Naive B cell (primary cell): Measurements from ENCODE around the gene TECTA. TPM values are rescaled to one million over a fixed set of nuclear protein-coding genes. Genes with fewer than 3 reads are reported as not detected.

Source experiments
- ATAC-seq, 2 donors: fragments of 150-1000 bp; cut with Tn5 transposase; 2 replicates each; pipeline ENCODE4 v1.10.0; 2021; ENCODE audit warnings: low read depth in 2 of 2, mild to moderate bottlenecking in 2 of 2, moderate library complexity in 2 of 2
- DNase-seq: peaks from one replicate; pipeline ENCODE4 v3.0.0; 2022
- H3K27ac Mint-ChIP-seq, 6 donors: one replicate each; pipeline ENCODE4 v1.8.0; 2020 to 2022; ENCODE audit warnings: mild to moderate bottlenecking in 6 of 6, mixed read lengths in 6 of 6, moderate library complexity in 5 of 6, inconsistent platforms in 2 of 6
- H3K27me3 Mint-ChIP-seq, 3 donors: one replicate each; pipeline ENCODE4 v1.8.0; 2021 to 2022; ENCODE audit warnings: mixed read lengths in 3 of 3, mild to moderate bottlenecking in 1 of 3
- H3K36me3 Mint-ChIP-seq, 2 donors: one replicate each; pipeline ENCODE4 v1.8.0; 2020 to 2022; ENCODE audit warnings: mixed read lengths in 2 of 2, inconsistent platforms in 1 of 2, mild to moderate bottlenecking in 1 of 2
- H3K4me1 Mint-ChIP-seq, 3 donors: one replicate each; pipeline ENCODE4 v1.8.0; 2020 to 2022; ENCODE audit warnings: mixed read lengths in 3 of 3, inconsistent platforms in 1 of 3, mild to moderate bottlenecking in 1 of 3, moderate library complexity in 1 of 3
- H3K4me3 Mint-ChIP-seq, 8 donors: one replicate each; pipeline ENCODE4 v1.8.0; 2020 to 2022; ENCODE audit warnings: mild to moderate bottlenecking in 8 of 8, mixed read lengths in 8 of 8, moderate library complexity in 8 of 8, inconsistent platforms in 2 of 8
- H3K9me3 Mint-ChIP-seq, 7 donors: one replicate each; pipeline ENCODE4 v1.8.0; 2020 to 2022; ENCODE audit warnings: mixed read lengths in 7 of 7, mild to moderate bottlenecking in 5 of 7, inconsistent platforms in 2 of 7, moderate library complexity in 1 of 7
- polyA plus RNA-seq, 6 donors: library from polyadenylated mRNA; unstranded; fragments of 300-500 nt; fragmentation: Illumina TruSeq; gene quantifications; one replicate each; pipeline ENCODE4 v1.2.3, GENCODE V29; 2021; ENCODE audit warnings: low read depth in 6 of 6

Gene TECTA
- polyA plus RNA-seq, 6 donors from 2014 or later, result 0.32 TPM; not detected in 5

DNA sequence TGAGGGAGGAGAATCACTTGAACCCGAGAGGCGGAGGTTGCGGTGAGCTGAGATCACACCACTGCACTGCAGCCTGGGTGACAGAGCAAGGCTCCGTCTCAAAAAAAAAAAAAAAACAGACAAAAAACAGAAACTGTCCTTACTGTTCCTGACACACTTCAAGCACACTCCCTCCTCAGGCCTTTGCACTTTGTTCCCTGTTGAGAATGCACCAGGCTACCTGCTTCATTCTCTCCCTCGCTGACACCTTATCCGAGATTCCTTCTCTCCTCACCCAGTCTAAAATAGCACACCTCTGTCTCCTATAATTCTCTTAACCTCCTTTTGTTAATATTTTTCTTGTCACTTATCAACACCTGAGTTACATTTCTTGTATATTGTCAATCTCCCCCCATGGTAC, 32.3 kb upstream of the TECTA start:
- Mint-ChIP-seq H3K27ac (peak overlapping the region in 2 of 6 donors; percentile 13 to 29), H3K36me3 (peaks cover 20 to 35% of the 10 kb centered on the region in 2 donors)
- ATAC-seq, result no peak

GRCh38 chr11:121070951-121071845, 29.8 kb upstream of the TECTA start:
- Mint-ChIP-seq H3K9me3 (peaks cover 0 to 6% (median 4%) of the 10 kb centered on the region in 7 donors), H3K36me3 (peaks cover 30 to 47% of the 10 kb centered on the region in 2 donors), H3K27ac (peak overlapping the region in 2 of 6 donors; percentile 8 to 12), H3K27me3 (no peaks in the 10 kb centered on the region), H3K4me1 (peaks cover 0 to 12% (median 6%) of the 10 kb centered on the region in 3 donors), H3K4me3 (no peak overlapping the region)
- no peak for DNase-seq
- ATAC-seq, result no peak

More for the DNA sequence above, 32.3 kb upstream of the TECTA start:
- DNase-seq, result no peak
- Mint-ChIP-seq H3K27me3 (no peaks in the 10 kb centered on the region), H3K4me3 (no peak overlapping the region), H3K4me1 (peaks cover 0 to 12% (median 6%) of the 10 kb centered on the region in 3 donors), H3K9me3 (peaks cover 0 to 6% (median 4%) of the 10 kb centered on the region in 7 donors)

GRCh38 chr11:121071846-121072450, 29.1 kb upstream of the TECTA start:
- peaks cover 0 to 6% (median 4%) of the 10 kb centered on the region in 7 donors for H3K9me3 Mint-ChIP-seq
- ATAC-seq (no peak), DNase-seq (no peak)
- H3K4me3 Mint-ChIP-seq, result no peak overlapping the region
- H3K36me3 Mint-ChIP-seq, result peaks cover 30 to 41% of the 10 kb centered on the region in 2 donors
- H3K4me1 Mint-ChIP-seq, result peaks cover 0 to 12% (median 6%) of the 10 kb centered on the region in 3 donors
- H3K27ac Mint-ChIP-seq, result peak overlapping the region in 2 of 6 donors; percentile 8 to 36
- H3K27me3 Mint-ChIP-seq, result no peaks in the 10 kb centered on the region

- no peaks in the 10 kb centered on the region for H3K4me1 Mint-ChIP-seq
- peaks cover 0 to 1% (median 0%) of the 10 kb centered on the region in 7 donors for H3K9me3 Mint-ChIP-seq
- DNase-seq (no peak), ATAC-seq (no peak)
- H3K36me3 Mint-ChIP-seq, result peaks cover 22 to 37% of the 10 kb centered on the region in 2 donors
- no peaks in the 10 kb centered on the region for H3K27me3 Mint-ChIP-seq
- no peak overlapping the region for H3K4me3 Mint-ChIP-seq
- H3K27ac Mint-ChIP-seq, result no peak overlapping the region
These were observed 19.7 kb upstream of the TECTA start for GRCh38 chr11:121081321-121081720.

GRCh38 chr11:121082219-121082618, 18.8 kb upstream of the TECTA start:
- Mint-ChIP-seq H3K4me3 (no peak overlapping the region), H3K36me3 (peaks cover 28 to 46% of the 10 kb centered on the region in 2 donors), H3K4me1 (no peaks in the 10 kb centered on the region), H3K27me3 (no peaks in the 10 kb centered on the region), H3K27ac (no peak overlapping the region), H3K9me3 (peaks cover 0 to 1% (median 0%) of the 10 kb centered on the region in 7 donors)
- DNase-seq, result no peak
- ATAC-seq, result no peak

GRCh38 chr11:121082670-121083069, 18.4 kb upstream of the TECTA start:
- no peaks in the 10 kb centered on the region for H3K4me1 Mint-ChIP-seq
- peaks cover 28 to 50% of the 10 kb centered on the region in 2 donors for H3K36me3 Mint-ChIP-seq
- no peaks in the 10 kb centered on the region for H3K27me3 Mint-ChIP-seq
- no peak overlapping the region for H3K27ac Mint-ChIP-seq
- peaks cover 0 to 1% (median 0%) of the 10 kb centered on the region in 7 donors for H3K9me3 Mint-ChIP-seq
- ATAC-seq (no peak), DNase-seq (no peak)
- no peak overlapping the region for H3K4me3 Mint-ChIP-seq

- Mint-ChIP-seq H3K36me3 (peaks cover 15 to 39% of the 10 kb centered on the region in 2 donors), H3K4me3 (no peak overlapping the region), H3K9me3 (no peaks in the 10 kb centered on the region), H3K27ac (no peak overlapping the region), H3K4me1 (peaks cover 0 to 3% (median 0%) of the 10 kb centered on the region in 3 donors), H3K27me3 (no peaks in the 10 kb centered on the region)
- ATAC-seq, result no peak
- DNase-seq, result no peak
These were observed 14.2 kb upstream of the TECTA start for GRCh38 chr11:121086866-121087265.

GRCh38 chr11:121089566-121089965, 11.5 kb upstream of the TECTA start:
- DNase-seq (no peak), ATAC-seq (no peak)
- Mint-ChIP-seq H3K4me3 (no peak overlapping the region), H3K9me3 (no peaks in the 10 kb centered on the region), H3K27ac (peak overlapping the region in 1 of 6 donors; percentile 24), H3K4me1 (peaks cover 0 to 3% (median 0%) of the 10 kb centered on the region in 3 donors), H3K27me3 (no peaks in the 10 kb centered on the region), H3K36me3 (peaks cover 9 to 34% of the 10 kb centered on the region in 2 donors)

DNA sequence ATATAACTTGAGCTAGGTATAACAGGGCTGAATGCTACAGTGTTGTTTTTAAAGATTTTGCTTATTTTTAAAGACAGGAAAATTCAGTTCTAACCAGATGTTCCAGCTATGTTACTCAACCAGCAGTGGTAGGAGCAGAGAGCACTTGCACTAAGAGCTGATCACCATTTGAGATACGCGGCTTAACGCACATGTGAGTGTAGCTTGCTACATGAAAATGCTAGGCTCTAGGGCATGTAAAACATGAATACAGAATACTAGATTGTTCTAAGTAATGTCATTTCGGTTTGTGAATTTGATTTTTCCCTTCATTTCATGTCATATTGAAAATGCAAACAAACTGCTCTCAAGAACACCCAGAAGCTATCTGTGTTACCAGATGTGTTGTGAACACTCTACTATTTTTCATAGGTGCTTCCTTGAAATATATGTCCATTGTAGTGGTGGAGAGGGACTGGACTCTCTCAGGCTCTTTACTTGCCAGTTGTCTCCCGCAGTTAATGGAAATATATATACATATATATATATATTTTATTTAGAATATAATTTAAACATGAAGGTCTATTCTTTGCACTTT, 10.8 kb upstream of the TECTA start:
- no peak overlapping the region for H3K27ac Mint-ChIP-seq
- ATAC-seq, result no peak
- no peaks in the 10 kb centered on the region for H3K9me3 Mint-ChIP-seq
- no peak overlapping the region for H3K4me3 Mint-ChIP-seq
- H3K36me3 Mint-ChIP-seq, result peaks cover 7 to 27% of the 10 kb centered on the region in 2 donors
- no peak for DNase-seq
- no peaks in the 10 kb centered on the region for H3K27me3 Mint-ChIP-seq
- peaks cover 0 to 3% (median 0%) of the 10 kb centered on the region in 3 donors for H3K4me1 Mint-ChIP-seq

DNA sequence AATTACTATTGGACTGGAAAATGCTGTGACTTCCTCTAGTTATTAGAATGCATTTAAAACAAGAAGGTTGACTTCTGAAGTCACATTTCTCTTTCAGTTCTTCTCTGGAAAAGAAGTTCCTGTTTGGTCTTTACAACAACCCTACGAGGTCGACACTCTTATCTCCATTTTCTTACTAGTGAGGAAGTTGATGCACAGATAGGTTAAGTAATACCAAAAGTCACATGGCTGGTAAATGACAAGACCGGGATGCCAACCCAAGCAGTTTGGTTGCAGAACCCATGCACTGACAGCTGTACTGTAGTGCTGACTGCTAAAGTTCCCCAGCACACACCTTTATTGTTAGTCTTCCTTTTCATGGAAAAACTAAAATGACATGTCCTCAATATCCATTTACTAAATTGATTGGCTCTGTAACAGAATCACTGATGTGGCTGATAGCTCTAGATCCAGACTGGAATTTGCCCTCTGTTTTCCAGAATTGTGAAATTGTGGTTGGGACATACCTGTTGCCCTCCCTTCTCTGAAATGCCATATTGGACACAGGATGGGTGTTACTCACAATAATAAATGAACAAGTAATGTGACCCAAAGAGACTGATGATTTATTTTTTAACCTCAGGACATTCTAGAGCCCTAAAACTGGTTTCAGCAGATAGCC, 9.4 kb upstream of the TECTA start:
- DNase-seq, result no peak
- Mint-ChIP-seq H3K36me3 (peaks cover 3 to 18% of the 10 kb centered on the region in 2 donors), H3K9me3 (no peaks in the 10 kb centered on the region), H3K4me3 (no peak overlapping the region), H3K27me3 (no peaks in the 10 kb centered on the region), H3K27ac (peak overlapping the region in 1 of 6 donors; percentile 8), H3K4me1 (peaks cover 0 to 3% (median 0%) of the 10 kb centered on the region in 3 donors)
- ATAC-seq, result no peak

DNA sequence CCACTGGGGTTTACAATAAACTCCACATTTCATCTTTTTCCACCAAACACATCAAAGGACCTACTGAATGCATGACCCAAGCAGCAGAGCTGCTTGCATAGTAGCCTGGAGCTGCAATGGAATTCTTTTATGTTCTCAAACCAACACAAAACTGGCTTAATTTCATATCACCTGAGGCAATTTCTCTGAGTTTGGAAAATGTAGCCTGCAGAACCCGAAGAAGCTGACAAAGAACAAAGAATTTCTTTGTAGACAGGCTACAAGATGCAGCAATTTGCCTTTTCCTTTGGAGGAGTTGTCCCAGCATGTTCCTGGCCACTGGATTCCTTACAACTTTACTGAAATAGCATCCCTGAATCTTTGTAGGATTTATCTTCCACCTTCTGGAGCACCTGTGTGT, 5.5 kb upstream of the TECTA start:
- no peaks in the 10 kb centered on the region for H3K36me3 Mint-ChIP-seq
- H3K4me1 Mint-ChIP-seq, result peaks cover 0 to 3% (median 0%) of the 10 kb centered on the region in 3 donors
- ATAC-seq, result no peak
- H3K4me3 Mint-ChIP-seq, result no peak overlapping the region
- DNase-seq, result no peak
- H3K27ac Mint-ChIP-seq, result no peak overlapping the region
- peaks cover 0 to 8% (median 6%) of the 10 kb centered on the region in 3 donors for H3K27me3 Mint-ChIP-seq
- H3K9me3 Mint-ChIP-seq, result peaks cover 0 to 3% (median 0%) of the 10 kb centered on the region in 7 donors

DNA sequence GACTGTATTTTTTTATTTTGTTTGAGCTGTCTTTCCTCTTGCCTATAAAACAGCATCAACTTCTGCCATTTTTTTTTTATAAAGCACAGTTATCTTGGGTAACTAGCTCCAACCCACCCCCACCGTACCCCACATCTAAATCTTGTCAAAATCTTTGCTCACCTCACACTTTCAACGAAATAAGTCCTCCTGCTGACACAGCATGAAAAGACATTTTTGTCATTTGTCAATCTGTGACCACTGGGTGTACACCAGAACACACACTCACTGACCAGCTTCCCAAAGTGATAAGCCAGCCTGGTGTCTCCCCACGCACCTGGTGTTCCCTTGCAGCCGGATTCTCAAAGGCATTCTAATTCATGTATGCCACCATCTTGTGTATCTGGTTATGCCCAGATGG, 1.7 kb upstream of the TECTA start:
- Mint-ChIP-seq H3K4me3 (no peak overlapping the region), H3K4me1 (no peaks in the 10 kb centered on the region), H3K27me3 (peaks cover 0 to 8% (median 6%) of the 10 kb centered on the region in 3 donors), H3K9me3 (peaks cover 0 to 3% (median 0%) of the 10 kb centered on the region in 7 donors), H3K27ac (peak overlapping the region in 1 of 6 donors; percentile 74), H3K36me3 (no peaks in the 10 kb centered on the region)
- DNase-seq (no peak), ATAC-seq (no peak)

DNA sequence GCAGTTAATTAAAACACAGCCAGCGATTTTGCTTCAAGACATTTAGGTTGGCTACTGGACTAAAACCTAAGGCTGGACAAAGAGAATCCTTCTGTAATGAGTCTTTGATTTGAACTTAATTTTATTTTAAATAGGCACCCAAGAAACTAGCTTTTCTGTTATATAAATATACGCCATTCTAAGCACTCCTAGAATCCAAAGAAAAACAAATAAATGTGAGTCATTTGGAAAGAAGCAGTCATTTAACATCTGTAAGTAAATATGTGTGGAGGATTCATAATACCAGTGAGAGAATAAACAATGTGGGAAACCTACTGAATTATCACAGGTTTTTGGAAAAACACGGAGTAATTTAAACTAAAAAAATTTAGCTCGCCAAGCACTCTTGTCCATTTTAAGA, 1.2 kb upstream of the TECTA start:
- H3K36me3 Mint-ChIP-seq, result no peaks in the 10 kb centered on the region
- H3K27me3 Mint-ChIP-seq, result peaks cover 0 to 8% (median 6%) of the 10 kb centered on the region in 3 donors
- ATAC-seq, result no peak
- no peak overlapping the region for H3K27ac Mint-ChIP-seq
- DNase-seq, result no peak
- no peak overlapping the region for H3K4me3 Mint-ChIP-seq
- no peaks in the 10 kb centered on the region for H3K4me1 Mint-ChIP-seq
- peaks cover 0 to 3% (median 0%) of the 10 kb centered on the region in 7 donors for H3K9me3 Mint-ChIP-seq
